ENCODE results near the gene MAP1LC3A.

MAP1LC3A gene

DNA sequence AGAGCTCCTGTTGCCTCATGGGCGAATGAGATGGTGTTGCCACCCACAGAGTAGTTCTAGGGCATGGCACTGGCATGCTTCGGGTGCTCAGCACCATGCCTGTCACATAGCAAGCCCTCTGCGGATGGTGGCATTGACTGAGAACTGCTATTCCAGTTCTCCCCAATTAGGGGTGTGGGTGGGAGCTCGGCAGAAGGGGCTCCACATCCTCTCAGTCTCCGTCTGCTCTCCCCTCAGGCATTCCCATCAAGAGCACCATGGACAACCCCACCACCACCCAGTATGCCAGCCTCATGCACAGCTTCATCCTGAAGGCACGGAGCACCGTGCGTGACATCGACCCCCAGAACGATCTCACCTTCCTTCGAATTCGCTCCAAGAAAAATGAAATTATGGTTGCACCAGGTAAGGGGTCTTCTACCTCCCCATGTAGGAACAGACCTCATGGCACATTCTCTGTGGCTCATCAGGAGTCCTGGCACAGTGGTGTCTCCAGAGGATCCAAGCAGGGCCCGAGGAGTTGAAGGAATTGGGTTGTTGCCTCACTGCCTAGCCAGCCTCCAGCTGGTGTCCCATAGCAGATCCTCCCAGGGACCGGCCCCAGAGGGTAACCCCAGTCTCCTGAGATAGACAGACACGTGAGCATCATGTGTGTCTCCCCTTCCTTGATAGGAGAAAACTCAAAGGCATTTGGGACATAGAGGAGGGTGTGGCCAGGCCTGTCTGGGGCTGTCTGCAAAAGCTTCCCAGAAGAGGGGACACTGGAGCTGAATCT, 23.9 kb upstream of the MAP1LC3A start:
- Histone ChIP-seq H3K14ac (ENCODE audit: low read length) (no peak overlapping the region), H2AFZ (ENCODE audit: low read length) (no peak overlapping the region), H2BK12ac (ENCODE audit: low read length) (no peak overlapping the region), H3K79me1 (ENCODE audit: low read depth, low read length) (peaks cover 5% of the 10 kb centered on the region), H3K4me2 (ENCODE audit: insufficient read depth, low read length, poor library complexity, severe bottlenecking) (no peak overlapping the region), H3K9ac (ENCODE audit: low read depth, low read length, poor library complexity) (peak overlapping the region; percentile 45), H3K36me3 (replicated peaks in 1 of 2; ENCODE audit: control insufficient read depth in 2 of 2, insufficient read depth in 2 of 2, low read length in 2 of 2) (peaks cover 56 to 95% of the 10 kb centered on the region in 2 donors), H3K27ac (replicated peaks; ENCODE audit: low read length) (no peak overlapping the region), H3K9me3 (replicated peaks in 1 of 2; ENCODE audit: control insufficient read depth in 2 of 2, insufficient read depth in 1 of 2, low read depth in 1 of 2, low read length in 2 of 2) (no peaks in the 10 kb centered on the region), H3K18ac (ENCODE audit: low read length) (no peak overlapping the region), H2AK5ac (ENCODE audit: low read depth, low read length) (no peak overlapping the region), H4K8ac (ENCODE audit: low read depth, low read length) (peak overlapping the region; percentile 56), H3K23ac (ENCODE audit: low read depth, low read length, poor library complexity) (no peak overlapping the region), H2BK5ac (ENCODE audit: low read length) (no peak overlapping the region), H3K4me1 (ENCODE audit: control insufficient read depth in 2 of 2, insufficient read depth in 1 of 2, low read depth in 1 of 2, low read length in 2 of 2) (no peaks in the 10 kb centered on the region), H2BK15ac (ENCODE audit: low read length) (no peak overlapping the region), H3K27me3 (ENCODE audit: control insufficient read depth in 3 of 3, insufficient read depth in 3 of 3, low read depth in 1 of 3, low read length in 3 of 3) (no peaks in the 10 kb centered on the region), H4K91ac (ENCODE audit: low read depth, low read length, poor library complexity) (no peak overlapping the region), H3K4me3 (ENCODE audit: low read length in 2 of 2) (no peak overlapping the region), H3K4ac (ENCODE audit: low read length) (no peak overlapping the region), H2BK120ac (ENCODE audit: low read depth, low read length) (no peak overlapping the region)
- DNase-seq (ENCODE audit: low spot score): no peak
- no CpG with 5 or more reads among the region's 15 CpGs for WGBS, 2 donors (ENCODE audit: extremely low coverage in 2 of 2, insufficient read length in 2 of 2, insufficient replicate concordance in 1 of 2)

DNA sequence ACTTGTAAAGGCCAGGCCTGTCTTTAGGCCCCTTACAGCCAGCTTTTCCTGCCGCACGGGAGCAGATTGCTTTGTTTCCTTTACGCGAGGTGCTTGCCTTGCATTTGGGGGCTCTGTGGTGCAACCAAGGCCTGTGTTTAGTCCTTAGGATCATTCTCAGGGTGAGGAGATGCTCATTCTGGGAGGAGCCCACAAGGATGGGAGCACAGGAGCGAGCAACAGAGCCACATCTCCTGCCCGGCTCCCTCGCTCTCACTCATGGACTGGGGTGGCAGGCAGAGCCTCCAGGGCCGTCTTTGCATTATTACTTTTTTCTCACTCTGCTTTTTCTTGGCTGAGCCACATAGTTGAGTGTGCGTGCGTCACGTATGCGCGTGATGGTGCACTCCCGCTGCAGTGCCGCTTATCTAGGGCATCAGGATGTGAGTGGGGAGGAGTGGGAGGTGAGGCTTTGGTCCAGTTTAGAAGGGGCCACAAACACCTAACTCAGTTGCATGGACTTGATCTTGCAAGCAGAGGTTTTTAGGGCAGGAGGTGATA, 23.1 kb upstream of the MAP1LC3A start:
- peaks cover 58 to 95% of the 10 kb centered on the region in 2 donors for H3K36me3 ChIP-seq (replicated peaks in 1 of 2; ENCODE audit: control insufficient read depth in 2 of 2, insufficient read depth in 2 of 2, low read length in 2 of 2)
- H2BK5ac ChIP-seq (ENCODE audit: low read length): no peak overlapping the region
- no peak for DNase-seq (ENCODE audit: low spot score)
- no peak overlapping the region for H3K4me3 ChIP-seq (ENCODE audit: low read length in 2 of 2)
- no CpG with 5 or more reads among the region's 15 CpGs for WGBS, 2 donors (ENCODE audit: extremely low coverage in 2 of 2, insufficient read length in 2 of 2, insufficient replicate concordance in 1 of 2)
- no peak overlapping the region for H2BK15ac ChIP-seq (ENCODE audit: low read length)
- no peak overlapping the region for H2BK12ac ChIP-seq (ENCODE audit: low read length)
- no peaks in the 10 kb centered on the region for H3K27me3 ChIP-seq (ENCODE audit: control insufficient read depth in 3 of 3, insufficient read depth in 3 of 3, low read depth in 1 of 3, low read length in 3 of 3)
- no peak overlapping the region for H2AFZ ChIP-seq (ENCODE audit: low read length)
- no peak overlapping the region for H3K18ac ChIP-seq (ENCODE audit: low read length)
- H3K9ac ChIP-seq (ENCODE audit: low read depth, low read length, poor library complexity): no peak overlapping the region
- no peak overlapping the region for H3K23ac ChIP-seq (ENCODE audit: low read depth, low read length, poor library complexity)
- no peak overlapping the region for H3K14ac ChIP-seq (ENCODE audit: low read length)
- no peak overlapping the region for H3K27ac ChIP-seq (replicated peaks; ENCODE audit: low read length)
- H3K9me3 ChIP-seq (replicated peaks in 1 of 2; ENCODE audit: control insufficient read depth in 2 of 2, insufficient read depth in 1 of 2, low read depth in 1 of 2, low read length in 2 of 2): no peaks in the 10 kb centered on the region
- no peak overlapping the region for H3K4ac ChIP-seq (ENCODE audit: low read length)
- H3K79me1 ChIP-seq (ENCODE audit: low read depth, low read length): peaks cover 5% of the 10 kb centered on the region
- no peak overlapping the region for H2AK5ac ChIP-seq (ENCODE audit: low read depth, low read length)
- H3K4me1 ChIP-seq (ENCODE audit: control insufficient read depth in 2 of 2, insufficient read depth in 1 of 2, low read depth in 1 of 2, low read length in 2 of 2): no peaks in the 10 kb centered on the region
- H3K4me2 ChIP-seq (ENCODE audit: insufficient read depth, low read length, poor library complexity, severe bottlenecking): no peak overlapping the region
- H4K8ac ChIP-seq (ENCODE audit: low read depth, low read length): no peak overlapping the region
- no peak overlapping the region for H2BK120ac ChIP-seq (ENCODE audit: low read depth, low read length)
- H4K91ac ChIP-seq (ENCODE audit: low read depth, low read length, poor library complexity): no peak overlapping the region

DNA sequence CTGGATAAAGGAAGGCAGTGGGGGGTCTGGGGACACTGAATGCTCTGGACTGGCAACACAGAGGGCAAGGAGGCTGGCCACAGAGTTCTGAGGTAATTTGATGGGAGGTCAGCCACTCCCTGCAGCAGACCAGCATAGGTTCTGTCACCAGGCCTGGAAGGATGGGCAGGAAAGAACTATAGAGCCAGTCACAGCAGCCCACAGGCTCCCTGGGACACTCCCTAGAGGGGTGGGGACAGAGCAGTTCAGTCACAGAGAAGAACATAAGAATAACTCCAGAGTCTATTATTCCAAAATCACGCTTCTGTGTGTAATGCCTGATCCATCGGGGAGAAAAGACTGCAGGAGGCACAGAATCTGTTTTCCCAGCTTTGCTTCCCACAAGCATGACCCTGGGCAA, 22.7 kb upstream of the MAP1LC3A start:
- Histone ChIP-seq H3K79me1 (ENCODE audit: low read depth, low read length) (peaks cover 5% of the 10 kb centered on the region), H2AFZ (ENCODE audit: low read length) (no peak overlapping the region), H3K23ac (ENCODE audit: low read depth, low read length, poor library complexity) (no peak overlapping the region), H3K27ac (replicated peaks; ENCODE audit: low read length) (no peak overlapping the region), H3K4ac (ENCODE audit: low read length) (no peak overlapping the region), H2BK15ac (ENCODE audit: low read length) (no peak overlapping the region), H3K14ac (ENCODE audit: low read length) (no peak overlapping the region), H3K36me3 (replicated peaks in 1 of 2; ENCODE audit: control insufficient read depth in 2 of 2, insufficient read depth in 2 of 2, low read length in 2 of 2) (peaks cover 57 to 95% of the 10 kb centered on the region in 2 donors), H4K8ac (ENCODE audit: low read depth, low read length) (no peak overlapping the region), H3K4me2 (ENCODE audit: insufficient read depth, low read length, poor library complexity, severe bottlenecking) (no peak overlapping the region), H3K27me3 (ENCODE audit: control insufficient read depth in 3 of 3, insufficient read depth in 3 of 3, low read depth in 1 of 3, low read length in 3 of 3) (no peaks in the 10 kb centered on the region), H2BK12ac (ENCODE audit: low read length) (no peak overlapping the region), H3K4me1 (ENCODE audit: control insufficient read depth in 2 of 2, insufficient read depth in 1 of 2, low read depth in 1 of 2, low read length in 2 of 2) (no peaks in the 10 kb centered on the region), H3K4me3 (ENCODE audit: low read length in 2 of 2) (no peak overlapping the region), H2BK120ac (ENCODE audit: low read depth, low read length) (no peak overlapping the region), H2BK5ac (ENCODE audit: low read length) (no peak overlapping the region), H3K9me3 (replicated peaks in 1 of 2; ENCODE audit: control insufficient read depth in 2 of 2, insufficient read depth in 1 of 2, low read depth in 1 of 2, low read length in 2 of 2) (no peaks in the 10 kb centered on the region), H3K18ac (ENCODE audit: low read length) (no peak overlapping the region), H2AK5ac (ENCODE audit: low read depth, low read length) (no peak overlapping the region), H4K91ac (ENCODE audit: low read depth, low read length, poor library complexity) (no peak overlapping the region), H3K9ac (ENCODE audit: low read depth, low read length, poor library complexity) (no peak overlapping the region)
- no peak for DNase-seq (ENCODE audit: low spot score)
- WGBS, 2 donors (ENCODE audit: extremely low coverage in 2 of 2, insufficient read length in 2 of 2, insufficient replicate concordance in 1 of 2): no CpG with 5 or more reads among the region's 2 CpGs

DNA sequence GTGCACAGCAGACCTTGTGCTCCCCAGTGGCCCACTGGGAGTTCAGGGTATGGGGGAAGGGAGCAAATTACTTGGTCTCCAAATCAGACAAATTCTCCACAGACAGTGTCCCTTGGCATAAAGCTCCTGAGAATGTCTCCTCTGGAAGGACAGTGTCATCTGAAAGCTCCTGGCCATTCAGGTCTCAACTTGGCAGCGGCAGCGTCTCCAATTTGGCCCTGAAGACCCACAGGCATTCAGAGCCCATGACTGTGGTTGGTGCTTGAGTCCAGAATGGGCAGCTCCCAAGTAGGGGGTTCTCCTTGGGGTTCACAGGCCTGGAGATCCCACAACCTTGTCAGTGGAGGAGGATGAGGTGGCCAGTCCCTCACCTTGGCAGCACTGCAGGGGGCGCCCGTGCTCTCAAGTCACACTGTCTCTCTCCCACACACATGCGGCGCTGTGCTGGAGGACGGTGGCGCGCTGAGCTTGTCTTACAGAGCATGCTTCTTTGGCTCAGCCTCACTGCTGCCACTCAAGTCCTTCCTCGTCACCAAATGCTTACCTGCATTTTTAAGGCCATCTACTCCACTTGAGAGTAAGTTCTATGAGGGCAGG, 21.6 kb upstream of the MAP1LC3A start:
- no peak overlapping the region for H3K4ac ChIP-seq (ENCODE audit: low read length)
- no peak overlapping the region for H2AK5ac ChIP-seq (ENCODE audit: low read depth, low read length)
- WGBS, 2 donors (ENCODE audit: extremely low coverage in 2 of 2, insufficient read length in 2 of 2, insufficient replicate concordance in 1 of 2): no CpG with 5 or more reads among the region's 10 CpGs
- no peak overlapping the region for H4K8ac ChIP-seq (ENCODE audit: low read depth, low read length)
- no peak overlapping the region for H2BK12ac ChIP-seq (ENCODE audit: low read length)
- H3K9me3 ChIP-seq (replicated peaks in 1 of 2; ENCODE audit: control insufficient read depth in 2 of 2, insufficient read depth in 1 of 2, low read depth in 1 of 2, low read length in 2 of 2): no peaks in the 10 kb centered on the region
- H4K91ac ChIP-seq (ENCODE audit: low read depth, low read length, poor library complexity): no peak overlapping the region
- no peak overlapping the region for H3K27ac ChIP-seq (replicated peaks; ENCODE audit: low read length)
- no peak overlapping the region for H3K23ac ChIP-seq (ENCODE audit: low read depth, low read length, poor library complexity)
- H2BK15ac ChIP-seq (ENCODE audit: low read length): no peak overlapping the region
- H3K14ac ChIP-seq (ENCODE audit: low read length): no peak overlapping the region
- H3K36me3 ChIP-seq (replicated peaks in 1 of 2; ENCODE audit: control insufficient read depth in 2 of 2, insufficient read depth in 2 of 2, low read length in 2 of 2): peaks cover 57 to 95% of the 10 kb centered on the region in 2 donors
- H3K4me1 ChIP-seq (ENCODE audit: control insufficient read depth in 2 of 2, insufficient read depth in 1 of 2, low read depth in 1 of 2, low read length in 2 of 2): no peaks in the 10 kb centered on the region
- H2AFZ ChIP-seq (ENCODE audit: low read length): no peak overlapping the region
- H2BK120ac ChIP-seq (ENCODE audit: low read depth, low read length): no peak overlapping the region
- DNase-seq (ENCODE audit: low spot score): no peak
- H3K18ac ChIP-seq (ENCODE audit: low read length): no peak overlapping the region
- no peak overlapping the region for H2BK5ac ChIP-seq (ENCODE audit: low read length)
- peak overlapping the region in 1 of 2 donors; percentile 48 for H3K4me3 ChIP-seq (ENCODE audit: low read length in 2 of 2)
- H3K27me3 ChIP-seq (ENCODE audit: control insufficient read depth in 3 of 3, insufficient read depth in 3 of 3, low read depth in 1 of 3, low read length in 3 of 3): no peaks in the 10 kb centered on the region
- peaks cover 5% of the 10 kb centered on the region for H3K79me1 ChIP-seq (ENCODE audit: low read depth, low read length)
- no peak overlapping the region for H3K9ac ChIP-seq (ENCODE audit: low read depth, low read length, poor library complexity)
- no peak overlapping the region for H3K4me2 ChIP-seq (ENCODE audit: insufficient read depth, low read length, poor library complexity, severe bottlenecking)

Measured in neuronal stem cell (in vitro differentiated cells).